ENCODE results near the gene LENG8.

GRCh38 chr19:54444737-54445136 is 4.3 kb upstream of the LENG8 start:
- TF ChIP-seq REST (IDR thresholded peaks at IDR 0.05; ENCODE audit: borderline replicate concordance) (no peak), EZH2 (IDR thresholded peaks at IDR 0.05; ENCODE audit: borderline replicate concordance, insufficient read depth, low read length, poor library complexity, severe bottlenecking) (no peak), TAF1 (IDR thresholded peaks at IDR 0.05; ENCODE audit: low read depth) (no peak), CTCF (IDR thresholded peaks at IDR 0.05; ENCODE audit: poor library complexity, severe bottlenecking) (no peak), POLR2AphosphoS5 (IDR thresholded peaks at IDR 0.05) (no peak), MXI1 (conservative IDR thresholded peaks at IDR 0.05; ENCODE audit: poor library complexity, severe bottlenecking) (no peak)
